IPS-18a (cell line): ENCODE measurements around the gene FOXG1.

Experiments
- H3K27ac ChIP-seq: one replicate; pipeline ENCODE4 v1.5.1; 2013; ENCODE audit warnings: low read length
- H3K27me3 ChIP-seq: one replicate; pipeline ENCODE4 v1.6.1; 2013; ENCODE audit warnings: mild to moderate bottlenecking, low read length; ENCODE audit not compliant: control insufficient read depth, insufficient read depth
- H3K36me3 ChIP-seq: one replicate; pipeline ENCODE4 v1.6.1; 2013; ENCODE audit warnings: low read depth, low read length; ENCODE audit not compliant: control insufficient read depth
- H3K4me1 ChIP-seq: one replicate; pipeline ENCODE4 v1.6.1; 2013; ENCODE audit warnings: low read depth, low read length; ENCODE audit not compliant: control insufficient read depth
- H3K4me3 ChIP-seq: one replicate; pipeline ENCODE4 v1.5.1; 2013; ENCODE audit warnings: low read length
- H3K9ac ChIP-seq: one replicate; pipeline ENCODE4 v1.6.1; 2013; ENCODE audit warnings: mild to moderate bottlenecking, low read length, moderate library complexity
- H3K9me3 ChIP-seq: one replicate; pipeline ENCODE4 v1.6.1; 2013; ENCODE audit warnings: low read depth, low read length; ENCODE audit not compliant: control insufficient read depth

Gene FOXG1

DNA sequence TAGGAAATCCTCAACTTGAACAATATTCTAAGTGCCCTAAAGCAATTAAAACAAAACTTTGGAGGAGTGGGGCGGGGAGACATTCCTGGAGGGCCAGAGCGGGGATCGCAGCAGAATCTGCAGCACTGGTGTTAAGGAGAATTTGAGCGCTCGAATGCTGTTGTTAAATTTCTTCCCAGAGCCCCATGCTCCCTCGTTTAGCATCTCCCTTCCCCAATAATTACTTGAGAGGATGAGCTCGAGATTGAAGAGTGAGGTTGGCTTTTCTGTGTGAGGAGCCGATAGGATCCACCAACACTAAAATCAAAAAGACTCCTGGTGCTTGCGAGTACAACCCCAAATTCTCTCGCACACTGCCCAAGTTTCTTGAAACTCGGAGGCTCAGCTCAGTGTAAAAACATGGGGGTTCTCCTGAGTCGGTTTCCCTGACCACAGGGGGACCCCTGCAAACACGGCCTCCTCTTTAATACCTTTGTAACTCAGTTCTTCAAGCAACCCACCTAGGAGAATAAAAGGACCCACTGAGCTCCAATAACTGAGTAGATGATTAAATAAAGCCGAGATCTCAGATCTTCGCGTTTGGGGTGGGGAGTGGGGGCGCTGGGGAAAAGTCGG lies 10.2 kb upstream of the FOXG1 start:
- Histone ChIP-seq H3K4me1 (peaks cover 20% of the 10 kb centered on the region), H3K9ac (no peak overlapping the region), H3K36me3 (no peaks in the 10 kb centered on the region), H3K4me3 (peak overlapping the region; percentile 27), H3K9me3 (no peaks in the 10 kb centered on the region), H3K27ac (no peak overlapping the region), H3K27me3 (peaks cover 81% of the 10 kb centered on the region)

DNA sequence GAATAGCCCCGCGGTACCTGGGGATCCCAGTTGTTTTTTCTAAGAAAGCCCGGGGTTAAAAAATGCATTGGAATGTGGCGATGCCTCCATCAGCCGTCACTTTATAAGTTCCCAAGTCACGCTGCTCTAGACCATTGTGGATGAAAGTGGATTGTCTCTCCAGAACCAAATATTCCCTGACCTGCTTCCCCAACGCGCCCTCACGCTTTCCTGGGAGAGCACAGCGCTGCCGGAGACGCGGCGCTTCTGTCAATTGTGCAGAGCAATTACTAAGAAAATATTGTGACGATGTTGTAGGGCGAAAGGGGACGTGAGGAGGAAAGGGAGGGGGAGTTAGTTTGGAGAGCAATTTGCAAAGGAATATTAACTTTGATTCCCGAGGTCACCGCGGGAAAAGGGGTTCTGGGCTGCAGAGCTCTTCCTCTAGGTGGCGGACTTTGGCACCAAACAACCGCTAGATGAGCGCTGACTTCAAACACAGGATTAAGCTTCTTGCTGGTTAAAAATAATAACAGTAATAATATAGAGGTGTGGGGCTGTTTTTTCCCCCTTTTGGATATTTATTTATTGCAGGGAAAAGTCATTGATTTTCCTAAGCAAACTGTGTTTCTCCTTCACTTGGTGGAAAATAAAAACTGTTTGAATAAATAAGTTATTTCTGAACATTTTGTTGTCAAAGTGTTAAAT lies 9.6 kb upstream of the FOXG1 start:
- no peak overlapping the region for H3K27ac ChIP-seq
- H3K9ac ChIP-seq: no peak overlapping the region
- no peaks in the 10 kb centered on the region for H3K36me3 ChIP-seq
- H3K27me3 ChIP-seq: peaks cover 87% of the 10 kb centered on the region
- peaks cover 20% of the 10 kb centered on the region for H3K4me1 ChIP-seq
- H3K4me3 ChIP-seq: peak overlapping the region; percentile 27
- H3K9me3 ChIP-seq: no peaks in the 10 kb centered on the region

DNA sequence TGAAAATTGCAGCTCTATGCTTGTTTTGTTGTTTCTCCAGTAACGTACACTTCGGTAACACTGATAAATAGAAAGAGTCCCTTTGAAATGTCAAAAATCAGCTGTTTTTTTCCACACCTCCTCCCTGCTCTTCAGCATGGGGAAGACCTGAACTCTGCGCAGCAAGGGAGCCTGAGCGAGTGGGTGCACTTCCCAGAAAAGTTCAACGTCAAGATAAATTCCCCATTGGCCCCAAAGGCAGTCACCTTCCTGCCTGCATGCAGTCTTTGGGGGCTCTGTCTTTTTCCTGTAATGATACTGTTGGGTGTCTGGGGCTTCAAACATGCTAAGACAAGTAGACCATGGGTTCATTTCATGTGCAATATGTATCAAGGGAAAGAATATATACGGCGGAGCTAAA lies 8.8 kb upstream of the FOXG1 start:
- H3K27me3 ChIP-seq: peaks cover 95% of the 10 kb centered on the region
- no peak overlapping the region for H3K27ac ChIP-seq
- H3K9me3 ChIP-seq: no peaks in the 10 kb centered on the region
- peaks cover 20% of the 10 kb centered on the region for H3K4me1 ChIP-seq
- no peak overlapping the region for H3K9ac ChIP-seq
- no peaks in the 10 kb centered on the region for H3K36me3 ChIP-seq
- no peak overlapping the region for H3K4me3 ChIP-seq

DNA sequence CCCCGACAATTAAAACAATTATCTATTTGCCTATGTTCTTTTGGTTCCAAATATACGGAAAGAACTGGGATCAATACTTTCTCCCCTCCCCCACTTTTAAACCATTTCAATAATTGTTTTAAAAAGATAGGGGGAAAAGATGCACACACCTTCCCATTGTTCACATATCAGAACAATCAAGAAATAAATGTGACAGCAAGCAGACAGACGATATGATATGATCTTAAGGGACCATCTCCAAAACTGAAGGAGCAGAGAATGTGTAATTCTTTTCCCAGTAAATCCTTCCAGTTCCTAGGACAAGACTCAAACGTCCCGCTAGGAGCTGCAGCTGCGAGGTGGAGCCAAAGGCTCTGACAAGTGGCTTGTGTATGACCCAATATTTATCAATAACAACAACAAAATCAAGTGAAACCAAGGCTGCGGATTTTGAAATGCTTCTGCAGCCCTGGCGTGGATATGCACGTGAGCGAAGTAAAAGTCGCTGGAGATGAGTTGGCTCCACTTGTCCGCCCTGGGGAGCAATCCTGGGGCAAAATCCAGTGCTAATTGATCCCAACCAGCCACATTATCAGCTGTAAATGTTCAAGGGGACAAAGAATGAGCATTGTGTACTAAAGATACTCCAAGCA lies 8.2 kb upstream of the FOXG1 start:
- no peak overlapping the region for H3K4me3 ChIP-seq
- peaks cover 98% of the 10 kb centered on the region for H3K27me3 ChIP-seq
- no peaks in the 10 kb centered on the region for H3K36me3 ChIP-seq
- no peak overlapping the region for H3K9ac ChIP-seq
- H3K27ac ChIP-seq: no peak overlapping the region
- no peaks in the 10 kb centered on the region for H3K9me3 ChIP-seq
- peaks cover 20% of the 10 kb centered on the region for H3K4me1 ChIP-seq

DNA sequence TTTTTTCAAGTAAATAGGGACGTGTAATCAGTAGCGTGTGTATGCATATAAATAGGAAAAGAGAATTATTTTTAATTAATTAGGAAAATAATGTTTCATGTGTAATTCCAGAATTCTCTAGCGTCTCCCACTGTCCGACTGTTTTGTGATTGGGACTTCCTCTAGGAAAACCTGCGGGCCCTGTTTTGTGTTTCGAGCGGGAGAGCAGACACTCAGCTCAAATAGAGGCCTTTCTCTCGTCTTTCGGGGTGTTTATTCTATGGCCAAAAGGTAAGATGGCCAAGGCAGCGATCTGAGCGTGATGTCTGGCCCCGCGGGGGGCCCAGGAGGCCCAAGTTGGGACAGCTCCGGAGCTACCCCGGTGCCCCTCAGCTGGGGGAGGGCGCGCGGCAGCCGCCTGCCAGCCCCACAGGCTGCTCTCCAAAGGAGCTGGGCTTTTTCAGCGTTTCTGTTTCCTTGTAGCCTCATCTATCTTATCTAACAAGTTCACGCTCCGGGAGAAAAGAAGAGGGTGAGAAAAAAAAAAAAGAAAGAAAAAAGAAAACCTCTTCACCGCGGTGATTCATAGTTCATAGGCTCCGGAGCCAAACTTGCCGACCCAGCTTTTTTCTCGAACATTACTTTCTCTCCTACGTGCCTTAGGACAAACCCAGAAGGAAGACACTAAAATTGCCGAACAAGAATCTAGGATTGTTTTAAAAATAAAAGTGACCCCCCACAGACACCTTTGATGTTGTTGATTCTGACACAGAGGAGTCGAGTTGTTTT lies 7.5 kb upstream of the FOXG1 start:
- H3K4me3 ChIP-seq: peak overlapping the region; percentile 39
- no peaks in the 10 kb centered on the region for H3K36me3 ChIP-seq
- no peak overlapping the region for H3K27ac ChIP-seq
- H3K9ac ChIP-seq: no peak overlapping the region
- peaks cover 100% of the 10 kb centered on the region for H3K27me3 ChIP-seq
- H3K4me1 ChIP-seq: peaks cover 23% of the 10 kb centered on the region
- H3K9me3 ChIP-seq: no peaks in the 10 kb centered on the region

DNA sequence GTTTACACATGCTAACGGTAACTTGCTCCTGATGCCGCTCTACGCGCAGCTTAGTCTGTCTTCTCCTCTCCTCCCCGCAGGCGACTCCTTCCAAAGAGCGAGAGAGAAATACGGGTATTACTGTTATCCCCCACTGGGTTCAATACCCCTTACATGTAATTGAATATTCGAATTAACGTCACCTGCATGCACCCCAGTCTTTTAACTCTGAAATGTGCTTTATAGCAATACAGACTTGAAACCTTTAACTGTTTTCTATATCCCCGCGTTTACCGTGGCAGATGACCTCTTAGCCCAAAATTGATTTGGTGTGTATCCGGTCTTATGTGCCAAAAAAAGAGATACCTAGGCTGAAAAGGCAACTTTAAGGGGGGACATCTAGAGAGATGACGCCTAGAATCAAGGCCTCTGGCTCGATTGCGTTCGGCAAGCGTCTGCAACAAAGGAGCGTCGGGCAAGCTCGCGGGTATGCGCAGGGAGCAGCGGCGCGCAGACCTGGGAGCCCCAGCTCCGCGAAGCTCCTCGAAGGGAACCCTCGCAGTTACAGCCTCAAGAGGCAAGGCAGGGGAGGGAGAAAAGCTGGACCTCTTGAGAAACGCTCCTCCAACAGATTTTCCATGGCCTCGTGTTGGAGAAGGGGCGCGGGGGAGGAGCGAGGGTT lies 6.8 kb upstream of the FOXG1 start:
- Histone ChIP-seq H3K27ac (no peak overlapping the region), H3K9me3 (no peaks in the 10 kb centered on the region), H3K4me3 (peak overlapping the region; percentile 39), H3K4me1 (peaks cover 24% of the 10 kb centered on the region), H3K27me3 (peaks cover 100% of the 10 kb centered on the region), H3K36me3 (no peaks in the 10 kb centered on the region), H3K9ac (no peak overlapping the region)

DNA sequence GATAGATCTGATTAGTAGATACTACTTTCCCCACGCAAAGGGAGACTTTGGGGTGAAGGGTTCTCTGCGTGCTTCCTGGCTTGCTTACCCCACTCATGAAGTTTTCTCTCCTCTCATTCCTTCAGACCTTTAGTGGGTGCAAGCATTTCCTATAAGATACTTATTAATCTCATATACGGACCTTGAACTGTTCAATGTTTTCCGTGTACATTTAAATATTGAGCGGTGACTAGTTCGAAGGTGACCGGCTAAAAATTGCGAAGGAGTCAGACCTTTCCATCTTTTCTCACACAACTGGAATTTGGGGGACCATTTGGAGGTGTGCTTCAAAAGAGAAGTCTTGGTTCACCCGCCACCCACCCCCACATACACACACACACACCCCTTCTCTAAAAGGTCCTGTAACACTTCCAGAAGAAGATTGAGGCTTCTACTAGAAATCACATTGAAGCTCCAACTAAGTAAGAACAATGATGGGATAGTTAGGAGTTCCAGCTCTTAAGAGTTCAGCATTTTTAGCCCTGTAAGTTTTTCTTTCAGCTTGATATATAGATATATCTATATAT lies 6.1 kb upstream of the FOXG1 start:
- H3K27me3 ChIP-seq: peaks cover 100% of the 10 kb centered on the region
- H3K4me3 ChIP-seq: no peak overlapping the region
- H3K4me1 ChIP-seq: peaks cover 24% of the 10 kb centered on the region
- H3K9me3 ChIP-seq: no peaks in the 10 kb centered on the region
- no peak overlapping the region for H3K27ac ChIP-seq
- H3K9ac ChIP-seq: no peak overlapping the region
- H3K36me3 ChIP-seq: no peaks in the 10 kb centered on the region

DNA sequence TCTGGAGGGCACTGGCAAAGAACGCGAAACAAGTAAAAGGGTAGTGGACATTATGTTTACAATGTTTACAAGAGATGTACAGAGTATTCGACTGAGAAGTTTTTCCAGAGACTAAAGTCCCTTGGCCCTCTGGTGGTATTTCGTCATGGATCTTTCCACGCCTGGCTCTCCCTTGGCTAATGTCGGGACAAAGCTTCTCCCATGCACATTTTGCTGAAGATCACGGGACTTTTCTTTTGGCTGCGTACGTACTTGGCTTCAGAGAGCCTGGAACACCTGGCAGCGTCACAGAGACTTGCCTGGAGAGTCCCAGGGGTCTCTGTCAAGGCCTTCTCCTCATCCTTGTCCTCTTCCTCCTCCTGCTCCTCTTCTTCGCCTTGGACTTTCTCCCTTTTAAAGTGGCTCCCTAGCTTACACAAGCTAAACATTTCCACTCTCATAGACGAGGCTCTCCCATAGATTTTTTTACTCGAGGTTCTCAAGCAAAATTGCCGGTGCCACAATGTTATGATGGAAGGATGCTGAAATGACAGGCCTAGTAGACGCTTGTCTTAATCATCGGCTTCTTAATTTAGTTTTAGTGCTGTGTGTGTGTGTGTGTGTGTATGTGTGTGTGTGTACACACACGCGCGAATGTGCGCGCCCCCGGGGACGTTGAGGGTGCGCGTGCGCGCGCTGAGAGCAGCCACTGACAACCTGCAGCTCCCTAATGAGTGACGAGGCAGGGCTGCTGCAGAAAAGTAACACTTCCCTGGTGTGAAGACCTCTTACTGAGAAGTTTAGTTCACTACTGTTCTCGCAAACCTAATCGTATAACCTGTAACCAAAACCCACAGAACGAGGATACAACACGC lies 4.9 kb upstream of the FOXG1 start:
- Histone ChIP-seq H3K27me3 (peaks cover 97% of the 10 kb centered on the region), H3K36me3 (no peaks in the 10 kb centered on the region), H3K9ac (no peak overlapping the region), H3K9me3 (no peaks in the 10 kb centered on the region), H3K4me1 (peaks cover 24% of the 10 kb centered on the region), H3K27ac (no peak overlapping the region), H3K4me3 (no peak overlapping the region)

DNA sequence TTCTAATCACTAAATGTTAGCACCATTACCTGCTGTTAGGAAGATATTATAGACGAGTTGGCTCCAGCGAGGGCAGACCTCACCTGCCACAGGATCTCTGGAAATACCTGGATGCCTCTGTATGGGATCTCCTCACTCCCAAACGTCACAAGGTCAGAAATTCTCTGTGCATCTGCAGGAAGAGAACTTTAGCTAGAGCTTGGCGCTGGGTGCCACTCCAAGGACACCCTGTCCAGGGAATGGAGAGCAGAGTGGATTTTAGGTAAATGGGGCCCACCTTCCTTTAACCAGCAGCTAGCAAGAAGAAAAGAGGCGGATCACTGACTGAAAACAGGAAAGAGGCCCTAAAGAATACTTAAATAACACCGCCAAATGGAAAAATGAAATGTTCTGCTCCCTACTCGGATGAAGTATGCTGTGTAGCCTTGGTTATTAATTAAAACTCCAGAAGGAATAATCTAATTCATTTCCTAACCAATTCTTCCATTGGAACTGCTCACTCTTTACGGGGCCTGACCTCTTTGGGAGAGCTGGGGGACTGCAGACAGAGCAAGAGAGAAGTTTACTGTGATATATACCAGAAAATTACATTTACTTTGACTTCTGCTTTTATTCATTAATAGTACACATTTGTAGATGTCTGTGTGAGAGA lies 4.2 kb upstream of the FOXG1 start:
- Histone ChIP-seq H3K27me3 (peaks cover 89% of the 10 kb centered on the region), H3K9me3 (no peaks in the 10 kb centered on the region), H3K36me3 (no peaks in the 10 kb centered on the region), H3K4me3 (no peak overlapping the region), H3K4me1 (peaks cover 24% of the 10 kb centered on the region), H3K27ac (no peak overlapping the region), H3K9ac (no peak overlapping the region)

DNA sequence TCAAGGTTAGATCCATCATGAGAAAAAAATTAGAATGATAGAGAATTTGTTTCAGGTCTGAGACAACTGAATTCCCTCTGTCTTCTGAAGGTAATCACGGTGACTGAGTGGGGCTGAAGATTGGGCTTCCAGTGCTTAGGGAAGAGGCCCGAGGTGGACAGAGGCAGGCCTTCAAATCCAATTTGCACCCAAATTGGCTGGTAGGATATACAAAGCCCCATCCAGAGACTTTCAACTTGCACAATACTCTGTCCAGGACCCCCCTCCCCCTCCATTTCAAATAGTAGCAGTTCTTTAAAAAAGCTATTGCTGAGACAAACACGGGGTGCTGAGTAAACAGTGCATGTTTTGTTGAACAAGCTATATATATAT lies 3.6 kb upstream of the FOXG1 start:
- H3K4me1 ChIP-seq: peaks cover 24% of the 10 kb centered on the region
- H3K9me3 ChIP-seq: no peaks in the 10 kb centered on the region
- peaks cover 89% of the 10 kb centered on the region for H3K27me3 ChIP-seq
- no peak overlapping the region for H3K4me3 ChIP-seq
- H3K27ac ChIP-seq: no peak overlapping the region
- no peaks in the 10 kb centered on the region for H3K36me3 ChIP-seq
- H3K9ac ChIP-seq: no peak overlapping the region
